Naive thymus-derived CD8-positive, alpha-beta T cell (primary cell): Measurements from ENCODE around the gene DPF3. TPM values are rescaled to one million over a fixed set of nuclear protein-coding genes. Genes with fewer than 3 reads are reported as not detected.

ENCODE experiments used
- ATAC-seq, 2 donors: fragments of 150-1000 bp; cut with Tn5 transposase in 1 of 2; sonication (Bioruptor Pico), chemical (Tn5 transposase) in 1 of 2; 1 replicate in 1 of 2; 2 replicates in 1 of 2; pipeline ENCODE4 v1.10.0; 2021; ENCODE audit warnings: mild to moderate bottlenecking in 2 of 2, moderate library complexity in 2 of 2
- POLR2A ChIA-PET: fragments of 350-600 bp; sonication (Branson Sonifier 250); formaldehyde crosslinking; loops from one replicate; lab custom pipeline; 2021; ENCODE audit warnings: antibody characterized with exemption; lab: Charles Lee
- DNase-seq, 10 donors: peaks; one replicate each; pipeline versions ENCODE4 v3.0.0 to v3.0.0-alpha.2; 2020 to 2022
- H3K27ac Mint-ChIP-seq, 10 donors: one replicate each; pipeline ENCODE4 v1.8.0; 2020 to 2022; ENCODE audit warnings: mild to moderate bottlenecking in 10 of 10, mixed read lengths in 10 of 10, moderate library complexity in 4 of 10, inconsistent platforms in 1 of 10
- H3K27me3 Mint-ChIP-seq, 5 donors: one replicate each; pipeline ENCODE4 v1.8.0; 2021 to 2022; ENCODE audit warnings: mixed read lengths in 5 of 5
- H3K36me3 Mint-ChIP-seq, 3 donors: one replicate each; pipeline ENCODE4 v1.8.0; 2020 to 2022; ENCODE audit warnings: mixed read lengths in 3 of 3, mild to moderate bottlenecking in 2 of 3, inconsistent platforms in 1 of 3
- H3K4me1 Mint-ChIP-seq, 4 donors: one replicate each; pipeline ENCODE4 v1.8.0; 2021 to 2022; ENCODE audit warnings: mixed read lengths in 4 of 4
- H3K4me3 Mint-ChIP-seq, 10 donors: one replicate each; pipeline ENCODE4 v1.8.0; 2020 to 2022; ENCODE audit warnings: mild to moderate bottlenecking in 10 of 10, mixed read lengths in 10 of 10, moderate library complexity in 6 of 10, inconsistent platforms in 1 of 10
- H3K9me3 Mint-ChIP-seq, 9 donors: one replicate each; pipeline ENCODE4 v1.8.0; 2020 to 2022; ENCODE audit warnings: mixed read lengths in 9 of 9, mild to moderate bottlenecking in 3 of 9, inconsistent platforms in 1 of 9, moderate library complexity in 1 of 9
- polyA plus RNA-seq, 3 donors: library from polyadenylated mRNA; unstranded; fragments of 300-500 nt; fragmentation: Illumina TruSeq; gene quantifications; one replicate each; pipeline ENCODE4 v1.2.3, GENCODE V29; 2021
- total RNA-seq, 8 experiments: library from RNA in 2 of 8; stranded (reverse) in 2 of 8; gene quantifications; one replicate each; pipeline ENCODE4 v1.2.3 and lab custom pipeline; 2021 to 2026

Gene DPF3
- total and polyA plus RNA-seq, 5 experiments from 2014 or later = 0.35 to 0.58 (median 0.52) TPM

DNA sequence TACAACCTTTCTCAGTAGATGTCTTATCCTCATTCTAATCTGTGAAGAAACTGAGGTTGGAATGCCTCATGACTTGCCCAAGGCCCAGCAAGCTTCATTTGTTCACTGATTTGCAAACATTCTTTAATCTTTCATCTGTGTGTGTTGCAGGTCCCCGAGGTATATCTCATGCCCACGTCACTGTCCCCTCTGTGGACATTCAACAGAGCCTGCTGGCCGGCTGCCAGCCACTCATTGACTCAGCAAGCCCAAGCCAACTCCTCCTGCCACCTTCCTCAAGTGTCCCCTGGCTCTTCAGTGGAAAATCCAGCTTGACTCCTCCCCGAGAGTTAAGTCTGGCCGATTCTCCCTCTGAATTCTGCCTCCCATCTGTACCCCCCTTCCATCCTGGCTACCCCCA is 30.4 kb upstream of the DPF3 start:
- ATAC-seq = no peak
- H3K27ac Mint-ChIP-seq = no peak overlapping the region
- peaks cover 6 to 18% (median 14%) of the 10 kb centered on the region in 4 donors for H3K4me1 Mint-ChIP-seq
- H3K36me3 Mint-ChIP-seq = no peaks in the 10 kb centered on the region
- POLR2A ChIA-PET = interaction anchor here (0.7 kb wide), 1 partner anchor 29 kb away, joined by 3 read pairs; no protein-coding TSS in a partner anchor
- peaks cover 0 to 8% (median 4%) of the 10 kb centered on the region in 5 donors for H3K27me3 Mint-ChIP-seq
- no peak for DNase-seq
- H3K9me3 Mint-ChIP-seq = no peaks in the 10 kb centered on the region
- H3K4me3 Mint-ChIP-seq = peak overlapping the region in 2 of 10 donors; percentile 25 to 26

DNA sequence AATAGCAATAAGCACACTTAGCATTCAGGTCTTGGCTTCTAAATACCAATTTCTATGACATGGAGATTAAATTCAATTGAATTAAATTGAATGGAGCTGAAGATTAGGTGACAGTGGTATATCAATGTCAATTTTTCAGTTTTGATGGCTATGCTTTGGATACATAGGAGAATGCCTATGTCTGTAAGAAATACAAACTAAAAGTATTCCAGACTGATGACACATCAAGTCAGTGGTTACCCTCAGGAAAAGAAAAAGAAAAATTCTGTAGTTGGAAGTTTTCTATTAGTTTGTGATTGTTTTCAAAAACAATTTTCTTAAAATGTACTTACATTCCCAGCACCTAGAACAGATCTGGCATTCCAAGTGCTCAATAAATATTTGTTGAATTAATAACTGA is 27.5 kb upstream of the DPF3 start:
- peaks cover 3 to 12% (median 8%) of the 10 kb centered on the region in 4 donors for H3K4me1 Mint-ChIP-seq
- ATAC-seq = no peak
- POLR2A ChIA-PET = interaction anchor here (0.6 kb wide), 1 partner anchor 39 kb away, joined by 3 read pairs; no protein-coding TSS in a partner anchor
- H3K4me3 Mint-ChIP-seq = no peak overlapping the region
- H3K36me3 Mint-ChIP-seq = no peaks in the 10 kb centered on the region
- no peak for DNase-seq
- no peaks in the 10 kb centered on the region for H3K9me3 Mint-ChIP-seq
- H3K27me3 Mint-ChIP-seq = peaks cover 0 to 17% (median 5%) of the 10 kb centered on the region in 5 donors
- H3K27ac Mint-ChIP-seq = no peak overlapping the region

DNA sequence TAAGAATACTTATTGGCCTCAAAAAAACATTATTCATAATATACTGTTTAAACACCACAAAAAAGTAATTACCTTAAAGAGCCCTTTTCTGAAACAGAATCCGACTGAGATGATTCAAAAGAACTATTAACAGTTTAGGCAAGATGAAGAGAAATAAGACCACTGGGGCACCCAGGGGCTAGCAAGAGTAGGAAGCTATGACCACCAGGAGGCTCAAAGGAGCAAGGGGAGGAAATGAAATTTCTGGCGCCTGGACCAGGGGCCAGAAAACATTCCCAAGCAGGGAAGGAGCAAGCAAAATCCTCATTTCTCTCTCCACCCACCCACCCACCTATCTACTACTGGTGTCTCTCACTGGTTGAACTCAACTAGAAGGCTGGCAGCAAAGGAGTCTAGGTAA is 26.1 kb upstream of the DPF3 start:
- Mint-ChIP-seq H3K4me1 (peaks cover 0 to under 1% (median 0%) of the 10 kb centered on the region in 4 donors), H3K27ac (no peak overlapping the region), H3K27me3 (peaks cover 4 to 18% (median 8%) of the 10 kb centered on the region in 5 donors), H3K9me3 (no peaks in the 10 kb centered on the region), H3K36me3 (no peaks in the 10 kb centered on the region), H3K4me3 (no peak overlapping the region)
- ATAC-seq (no peak), DNase-seq (no peak)
- POLR2A ChIA-PET = no interaction called here

DNA sequence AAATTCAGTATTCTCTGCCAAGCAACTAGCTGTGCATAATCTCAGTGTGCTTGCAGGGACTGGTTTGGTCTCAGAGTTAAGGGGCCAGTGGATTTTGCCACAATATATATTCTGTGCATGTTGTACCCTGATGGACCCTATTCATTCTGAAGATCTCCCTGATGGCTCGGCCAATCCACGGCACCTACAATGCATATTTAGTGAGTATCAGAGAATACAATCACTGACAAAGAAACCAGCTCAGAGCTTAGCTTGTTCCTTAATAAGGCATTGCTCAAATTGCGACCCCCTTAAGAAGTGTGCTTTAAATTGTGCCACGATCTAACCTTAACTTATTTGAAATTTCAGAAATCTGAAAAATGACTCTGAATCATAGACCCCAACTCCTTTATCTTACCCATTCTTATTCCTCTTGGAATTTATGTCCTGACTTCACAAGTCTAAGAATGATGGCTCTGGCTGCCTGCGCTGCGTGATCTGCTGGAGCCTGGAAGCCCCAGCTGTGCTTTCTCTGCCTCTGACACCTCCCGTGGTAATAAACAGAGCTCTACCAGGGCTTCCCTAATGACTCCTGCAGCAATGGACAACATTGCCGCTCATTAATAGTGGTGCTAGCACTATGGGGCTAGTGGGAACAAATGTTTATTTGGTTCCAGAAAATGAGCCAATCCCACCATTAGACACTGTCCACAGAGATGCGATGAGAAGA is 23.3 kb upstream of the DPF3 start:
- no peaks in the 10 kb centered on the region for H3K36me3 Mint-ChIP-seq
- no peak overlapping the region for H3K27ac Mint-ChIP-seq
- H3K4me1 Mint-ChIP-seq = no peaks in the 10 kb centered on the region
- peaks cover 7 to 25% (median 10%) of the 10 kb centered on the region in 5 donors for H3K27me3 Mint-ChIP-seq
- POLR2A ChIA-PET = interaction anchor here (1.2 kb wide), 1 partner anchor 9 kb away, joined by 4 read pairs; the partner anchor contains the start of gene DCAF4
- H3K9me3 Mint-ChIP-seq = no peaks in the 10 kb centered on the region
- H3K4me3 Mint-ChIP-seq = no peak overlapping the region
- ATAC-seq (no peak), DNase-seq (no peak)

DNA sequence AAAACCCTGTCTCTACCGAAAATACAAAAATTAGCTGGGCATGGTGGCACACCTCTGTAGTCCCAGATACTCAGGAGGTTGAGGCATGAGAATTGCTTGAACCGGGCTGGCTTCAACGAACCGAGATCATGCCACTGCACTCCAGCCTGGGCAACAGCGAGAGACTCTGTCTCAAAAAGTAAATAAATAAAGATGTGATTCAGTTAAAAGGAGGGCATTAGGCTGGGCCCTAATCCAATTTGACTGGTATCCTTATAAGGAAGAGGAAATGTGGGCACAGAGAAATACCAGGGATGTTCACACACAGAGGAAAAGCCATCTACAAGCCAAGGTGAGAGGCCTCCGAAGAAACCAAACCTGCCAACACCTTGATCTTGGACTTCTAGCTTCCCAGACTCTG is 22.3 kb upstream of the DPF3 start:
- no peak for ATAC-seq
- no peaks in the 10 kb centered on the region for H3K36me3 Mint-ChIP-seq
- DNase-seq = no peak
- no peaks in the 10 kb centered on the region for H3K9me3 Mint-ChIP-seq
- POLR2A ChIA-PET = interaction anchor here (1.2 kb wide), 1 partner anchor 10 kb away, joined by 4 read pairs; the partner anchor contains the start of gene DCAF4
- H3K27ac Mint-ChIP-seq = no peak overlapping the region
- no peak overlapping the region for H3K4me3 Mint-ChIP-seq
- no peaks in the 10 kb centered on the region for H3K4me1 Mint-ChIP-seq
- peaks cover 7 to 22% (median 10%) of the 10 kb centered on the region in 5 donors for H3K27me3 Mint-ChIP-seq

DNA sequence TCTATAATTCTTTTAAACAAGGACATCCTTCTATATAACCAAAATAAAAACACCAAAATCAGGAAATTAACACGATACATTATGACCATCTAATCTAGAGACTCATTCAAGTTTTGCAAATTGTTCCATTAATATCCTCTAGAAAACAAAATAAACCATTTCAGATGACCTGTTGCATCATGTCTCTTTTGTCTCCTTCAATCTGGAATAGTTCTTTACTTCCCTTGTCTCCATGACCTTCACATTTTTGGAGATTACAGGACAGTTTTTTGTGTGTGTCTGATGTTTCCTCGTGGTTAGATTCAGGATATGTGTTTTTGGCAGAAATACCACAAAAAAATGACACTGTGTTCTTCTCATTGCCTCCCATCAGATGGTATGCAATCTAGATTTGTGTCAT is 19.9 kb upstream of the DPF3 start:
- POLR2A ChIA-PET = no interaction called here
- H3K36me3 Mint-ChIP-seq = no peaks in the 10 kb centered on the region
- no peaks in the 10 kb centered on the region for H3K9me3 Mint-ChIP-seq
- no peaks in the 10 kb centered on the region for H3K4me1 Mint-ChIP-seq
- no peak overlapping the region for H3K27ac Mint-ChIP-seq
- peaks cover 2 to 17% (median 4%) of the 10 kb centered on the region in 5 donors for H3K27me3 Mint-ChIP-seq
- DNase-seq = no peak
- no peak overlapping the region for H3K4me3 Mint-ChIP-seq
- no peak for ATAC-seq

DNA sequence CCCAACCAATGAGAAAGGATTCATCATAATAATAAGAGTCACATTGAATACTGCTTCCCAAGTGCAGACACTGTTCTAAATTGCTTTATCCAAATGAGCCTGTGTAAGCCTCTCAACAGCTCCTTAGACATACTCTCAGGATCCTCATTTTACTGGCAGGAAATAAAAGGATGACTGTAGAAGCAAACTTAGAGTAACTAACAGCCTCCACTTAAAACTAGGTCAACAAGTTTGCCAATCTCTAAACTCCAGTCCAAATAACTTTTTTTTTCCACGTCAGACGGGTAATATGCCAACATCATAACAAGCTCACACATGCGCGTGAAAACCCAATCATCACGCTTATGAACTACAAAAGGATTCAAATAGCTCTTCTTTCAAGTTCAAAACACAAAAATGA is 15.3 kb upstream of the DPF3 start:
- H3K9me3 Mint-ChIP-seq = no peaks in the 10 kb centered on the region
- peaks cover 5 to 20% (median 6%) of the 10 kb centered on the region in 5 donors for H3K27me3 Mint-ChIP-seq
- DNase-seq = no peak
- H3K36me3 Mint-ChIP-seq = no peaks in the 10 kb centered on the region
- POLR2A ChIA-PET = no interaction called here
- H3K4me1 Mint-ChIP-seq = peaks cover 0 to 9% (median 5%) of the 10 kb centered on the region in 4 donors
- no peak overlapping the region for H3K27ac Mint-ChIP-seq
- no peak for ATAC-seq
- H3K4me3 Mint-ChIP-seq = no peak overlapping the region

DNA sequence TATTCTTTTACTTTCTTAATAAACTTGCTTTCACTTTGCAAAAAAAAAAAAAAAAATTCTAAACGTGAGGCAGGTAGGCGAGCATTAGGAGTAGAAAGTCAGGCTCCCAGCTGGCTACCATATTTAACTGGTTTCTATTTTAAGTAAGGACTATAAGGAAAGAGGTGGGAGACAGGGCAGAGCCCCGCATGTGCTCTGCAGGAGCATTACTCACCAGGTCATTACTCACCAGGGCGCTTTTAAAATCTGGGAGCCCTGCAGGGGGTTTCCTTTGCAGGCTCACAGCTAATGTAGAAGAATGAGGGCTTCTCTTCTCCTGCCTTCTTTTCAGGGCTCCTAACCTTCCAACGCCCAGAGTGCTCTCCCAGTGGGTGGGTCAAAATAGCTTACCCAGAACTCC is 14.0 kb upstream of the DPF3 start:
- H3K27me3 Mint-ChIP-seq = peaks cover 3 to 14% (median 4%) of the 10 kb centered on the region in 5 donors
- DNase-seq = no peak
- no peak overlapping the region for H3K27ac Mint-ChIP-seq
- POLR2A ChIA-PET = interaction anchor here (0.5 kb wide), 1 partner anchor 148 kb away, joined by 4 read pairs; no protein-coding TSS in a partner anchor
- H3K36me3 Mint-ChIP-seq = no peaks in the 10 kb centered on the region
- H3K9me3 Mint-ChIP-seq = no peaks in the 10 kb centered on the region
- no peak for ATAC-seq
- H3K4me3 Mint-ChIP-seq = no peak overlapping the region
- peaks cover 0 to 9% (median 5%) of the 10 kb centered on the region in 4 donors for H3K4me1 Mint-ChIP-seq

DNA sequence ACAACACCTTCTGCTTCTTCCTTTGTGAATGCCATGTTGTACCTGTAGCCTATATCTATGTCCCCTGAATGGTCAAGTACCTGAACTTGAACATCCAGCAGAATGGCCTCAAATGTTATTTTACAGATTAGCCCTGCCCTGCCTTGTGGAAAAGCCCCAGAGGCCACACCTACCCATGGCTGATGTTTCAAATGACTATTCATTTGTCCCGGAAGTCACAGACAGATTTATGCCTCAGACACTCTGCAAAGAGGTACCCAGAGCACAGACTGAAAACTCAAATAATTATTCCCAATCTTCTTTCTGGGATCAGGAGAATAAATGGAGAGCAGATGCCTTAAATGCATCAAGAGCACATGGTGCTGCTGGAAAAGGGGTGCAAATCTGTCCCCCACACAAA is 13.0 kb upstream of the DPF3 start:
- no peaks in the 10 kb centered on the region for H3K9me3 Mint-ChIP-seq
- no peak for DNase-seq
- H3K27ac Mint-ChIP-seq = no peak overlapping the region
- H3K4me1 Mint-ChIP-seq = peaks cover 0 to 9% (median 5%) of the 10 kb centered on the region in 4 donors
- no peak overlapping the region for H3K4me3 Mint-ChIP-seq
- POLR2A ChIA-PET = no interaction called here
- H3K27me3 Mint-ChIP-seq = peaks cover 3 to 14% (median 4%) of the 10 kb centered on the region in 5 donors
- no peak for ATAC-seq
- no peaks in the 10 kb centered on the region for H3K36me3 Mint-ChIP-seq

DNA sequence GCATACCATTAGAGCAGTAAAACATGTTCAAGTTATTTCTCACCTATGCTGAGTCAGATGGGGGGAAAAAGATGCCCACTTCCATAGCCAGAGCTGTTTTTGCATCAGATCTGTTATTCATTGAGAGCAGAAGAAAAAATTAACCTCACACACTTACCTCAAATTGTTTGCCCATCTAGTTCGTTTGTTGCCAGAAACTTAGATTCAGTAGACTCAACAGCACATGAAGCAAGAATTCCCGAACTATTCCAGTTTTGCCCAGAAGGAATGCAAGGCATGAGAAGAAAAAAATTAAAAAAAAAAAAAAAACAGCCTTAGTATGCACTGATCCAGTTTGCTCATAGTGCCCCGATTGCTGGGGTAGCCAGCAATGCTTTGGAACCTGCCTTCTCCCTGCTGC is 12.4 kb upstream of the DPF3 start:
- Mint-ChIP-seq H3K27ac (no peak overlapping the region), H3K4me3 (no peak overlapping the region), H3K4me1 (peaks cover 0 to 9% (median 5%) of the 10 kb centered on the region in 4 donors), H3K27me3 (peaks cover 3 to 14% (median 4%) of the 10 kb centered on the region in 5 donors), H3K36me3 (no peaks in the 10 kb centered on the region), H3K9me3 (no peaks in the 10 kb centered on the region)
- DNase-seq = no peak
- POLR2A ChIA-PET = no interaction called here
- no peak for ATAC-seq

DNA sequence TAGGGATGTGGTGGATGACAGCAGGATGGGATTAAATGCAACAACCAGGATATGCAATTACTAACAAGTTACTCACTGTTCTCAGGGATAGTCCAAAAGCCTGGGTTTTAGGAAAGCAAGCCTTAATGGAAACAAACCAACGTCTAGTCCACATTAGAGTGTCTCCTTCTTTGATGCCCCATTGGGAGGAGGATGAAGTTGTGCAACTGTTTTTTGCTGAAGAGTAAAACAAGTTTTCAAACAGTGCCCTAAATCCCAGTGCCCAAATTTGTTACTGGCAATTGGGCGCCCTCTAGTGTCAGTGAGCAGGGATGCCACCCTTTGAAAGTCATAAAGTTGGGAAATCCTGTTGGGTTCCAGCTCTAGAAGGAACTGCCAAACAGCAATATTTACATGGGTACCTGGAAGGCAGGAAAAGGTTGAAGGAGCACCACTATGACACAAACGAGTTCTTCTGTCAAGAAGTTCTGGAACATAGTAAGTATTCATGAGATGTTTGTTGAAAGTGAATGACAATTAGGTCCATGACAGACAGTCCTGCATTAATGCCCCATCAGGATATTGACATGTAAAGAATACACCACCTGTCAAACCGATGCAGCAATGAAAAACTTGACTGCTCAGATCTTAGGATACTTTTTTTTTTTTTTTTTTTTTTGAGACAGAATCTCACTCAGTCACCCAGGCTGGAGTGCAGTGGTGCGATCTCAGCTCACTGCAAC is 11.1 kb upstream of the DPF3 start:
- H3K9me3 Mint-ChIP-seq = no peaks in the 10 kb centered on the region
- POLR2A ChIA-PET = interaction anchor here (1.0 to 1.7 kb wide), 2 partner anchors 388 to 391 kb away, joined by 3 to 7 read pairs; no protein-coding TSS in a partner anchor

DNA sequence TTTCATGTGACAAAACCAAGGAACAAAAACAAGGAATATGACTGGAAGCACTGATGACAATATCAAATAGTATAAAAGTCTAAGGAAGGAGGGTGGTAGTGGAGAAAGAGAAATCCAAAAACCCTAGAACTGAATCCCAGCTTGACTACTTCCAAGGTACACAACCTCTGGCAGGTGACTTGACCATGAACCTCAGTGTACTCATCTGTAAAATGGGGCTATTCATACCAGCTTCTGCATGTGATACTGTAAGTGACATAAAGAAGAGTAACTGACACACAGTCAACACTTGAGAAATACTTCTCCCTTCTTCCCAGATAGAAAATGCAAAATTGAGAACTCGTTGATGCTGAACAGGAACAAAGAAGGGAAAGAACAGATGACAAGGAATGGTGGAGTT is 10.3 kb upstream of the DPF3 start:
- Mint-ChIP-seq H3K4me1 (peaks cover 0 to 9% (median 5%) of the 10 kb centered on the region in 4 donors), H3K36me3 (no peaks in the 10 kb centered on the region), H3K27me3 (peaks cover 8 to 21% (median 18%) of the 10 kb centered on the region in 5 donors), H3K27ac (no peak overlapping the region), H3K9me3 (no peaks in the 10 kb centered on the region), H3K4me3 (no peak overlapping the region)
- DNase-seq = no peak
- ATAC-seq = no peak
- POLR2A ChIA-PET = interaction anchor here (1.7 kb wide), 1 partner anchor 387 kb away, joined by 7 read pairs; no protein-coding TSS in a partner anchor

More for the DNA sequence above, 11.1 kb upstream of the DPF3 start:
- Mint-ChIP-seq H3K4me3 (no peak overlapping the region), H3K27me3 (peaks cover 6 to 14% (median 12%) of the 10 kb centered on the region in 5 donors), H3K4me1 (peaks cover 0 to 9% (median 5%) of the 10 kb centered on the region in 4 donors), H3K27ac (no peak overlapping the region), H3K36me3 (no peaks in the 10 kb centered on the region)
- ATAC-seq (peak; percentile 75 to 78), DNase-seq (peak; percentile 33 to 79 (median 62))

DNA sequence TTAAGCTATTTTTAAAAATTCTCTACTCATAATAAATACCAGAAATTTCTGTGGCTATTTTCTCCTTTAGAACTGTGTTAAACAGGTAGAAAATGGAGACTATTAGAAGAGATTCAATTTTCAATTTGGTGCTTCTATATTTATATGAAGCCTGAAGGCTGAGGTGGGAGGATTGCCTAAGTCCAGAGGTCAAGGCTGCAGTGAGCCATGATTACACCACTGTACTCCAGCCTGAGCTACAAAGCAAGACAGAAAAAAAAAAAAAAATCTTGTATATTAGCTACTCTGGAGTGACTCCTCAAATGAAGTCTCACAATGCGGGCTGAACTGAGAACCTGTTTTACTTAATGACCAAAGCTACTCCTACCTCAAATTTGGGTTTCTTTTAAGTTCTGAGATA is 9.8 kb upstream of the DPF3 start:
- H3K27me3 Mint-ChIP-seq = peaks cover 10 to 26% (median 21%) of the 10 kb centered on the region in 5 donors
- H3K36me3 Mint-ChIP-seq = no peaks in the 10 kb centered on the region
- no peaks in the 10 kb centered on the region for H3K9me3 Mint-ChIP-seq
- DNase-seq (no peak), ATAC-seq (no peak)
- H3K27ac Mint-ChIP-seq = no peak overlapping the region
- no peak overlapping the region for H3K4me3 Mint-ChIP-seq
- POLR2A ChIA-PET = no interaction called here
- H3K4me1 Mint-ChIP-seq = peaks cover 0 to 9% (median 5%) of the 10 kb centered on the region in 4 donors
